Progenitor cell of endocrine pancreas (in vitro differentiated cells): ENCODE measurements around the gene RIMBP2. TPM values are rescaled to one million over a fixed set of nuclear protein-coding genes. Genes with fewer than 3 reads are reported as not detected.

Experiments used
- DNase-seq: peaks from one replicate; pipeline ENCODE4 v3.0.0; 2021; ENCODE audit warnings: low spot score; ENCODE audit not compliant: unreplicated experiment
- H3K27ac Mint-ChIP-seq: 2 replicates; pipeline ENCODE4 v1.8.0; 2021; ENCODE audit warnings: mild to moderate bottlenecking, moderate library complexity, mixed read lengths
- H3K27me3 Mint-ChIP-seq: 2 replicates; pipeline ENCODE4 v1.8.0; 2021; ENCODE audit warnings: mixed read lengths
- H3K36me3 Mint-ChIP-seq: 2 replicates; pipeline ENCODE4 v1.8.0; 2022; ENCODE audit warnings: mixed read lengths; ENCODE audit not compliant: insufficient read depth
- H3K4me1 Mint-ChIP-seq: 2 replicates; pipeline ENCODE4 v1.8.0; 2021; ENCODE audit warnings: low read depth, mixed read lengths
- H3K4me3 Mint-ChIP-seq: 2 replicates; pipeline ENCODE4 v1.8.0; 2021; ENCODE audit warnings: low read depth, mild to moderate bottlenecking, moderate library complexity, mixed read lengths
- H3K9me3 Mint-ChIP-seq: 2 replicates; pipeline ENCODE4 v1.8.0; 2021; ENCODE audit warnings: low read depth, mixed read lengths
- CTCF ChIP-seq: fragments of 200-600 bp; sonication (generic); IDR thresholded peaks from one replicate; pipeline ENCODE4 v1.5.0; 2021; ENCODE audit warnings: antibody characterized with exemption, mild to moderate bottlenecking; ENCODE audit not compliant: unreplicated experiment
- total RNA-seq: library from RNA; stranded (reverse); gene quantifications from 2 replicates; pipeline ENCODE4 v1.2.1, GENCODE V29; 2021

RIMBP2 gene
- total RNA-seq, 1 donor from 2014 or later: 31.6 TPM

- H3K36me3 Mint-ChIP-seq: no peaks in the 10 kb centered on the region
- no peak for TF ChIP-seq CTCF
- no peak overlapping the region for H3K4me3 Mint-ChIP-seq
- H3K27me3 Mint-ChIP-seq: peaks cover 10% of the 10 kb centered on the region
- H3K27ac Mint-ChIP-seq: no peak overlapping the region
- no peaks in the 10 kb centered on the region for H3K4me1 Mint-ChIP-seq
- no peak for DNase-seq
- no peaks in the 10 kb centered on the region for H3K9me3 Mint-ChIP-seq
Measured at GRCh38 chr12:130504110-130504839, 211.8 kb downstream of the RIMBP2 start.

DNA sequence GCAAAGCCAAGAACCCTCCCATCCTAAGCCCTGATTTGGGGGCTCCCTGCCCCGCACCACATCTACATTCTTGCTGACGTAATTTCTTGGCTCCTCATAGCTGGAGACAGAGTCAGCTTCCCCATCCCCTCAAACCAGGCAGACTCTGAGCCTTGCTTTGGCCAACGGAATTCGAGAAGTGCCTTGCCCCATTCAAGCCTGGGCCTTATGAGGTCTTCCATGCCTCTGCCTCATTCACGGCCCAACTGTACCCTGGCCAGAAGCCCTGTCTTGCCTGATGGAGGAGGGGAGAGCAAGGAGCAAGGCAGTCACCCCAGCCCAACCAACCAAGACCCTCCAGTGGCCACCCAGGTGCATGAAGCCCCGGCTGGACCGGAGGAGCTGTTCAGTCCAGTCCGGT, 214.3 kb downstream of the RIMBP2 start:
- Mint-ChIP-seq H3K36me3 (no peaks in the 10 kb centered on the region), H3K27me3 (peaks cover 8% of the 10 kb centered on the region), H3K9me3 (no peaks in the 10 kb centered on the region), H3K4me1 (no peaks in the 10 kb centered on the region), H3K27ac (no peak overlapping the region), H3K4me3 (no peak overlapping the region)
- no peak for DNase-seq
- no peak for TF ChIP-seq CTCF

DNA sequence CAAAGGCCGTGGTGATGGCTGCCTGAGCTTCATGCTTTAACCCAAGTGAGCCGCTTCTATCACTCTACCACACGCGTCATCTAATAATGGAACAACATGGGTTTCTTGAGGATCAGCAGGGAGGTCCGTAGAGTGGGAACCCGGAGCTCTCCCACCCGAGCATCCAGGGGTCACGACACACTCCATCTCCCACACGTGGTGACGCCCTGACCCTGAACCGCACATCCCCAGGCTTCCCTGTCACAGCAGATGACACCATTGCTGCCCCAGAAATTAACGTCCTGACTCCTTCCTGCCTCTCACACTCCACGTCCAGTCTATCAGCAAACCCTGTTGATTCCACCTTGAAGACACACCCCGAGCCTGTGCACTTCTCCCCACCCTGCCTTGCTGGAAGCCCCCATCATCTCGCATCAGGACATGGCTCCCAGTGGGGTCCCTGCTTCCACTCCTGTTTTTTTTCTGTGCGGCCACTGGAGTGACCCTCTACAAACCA, 215.2 kb downstream of the RIMBP2 start:
- no peak for TF ChIP-seq CTCF
- H3K4me3 Mint-ChIP-seq: no peak overlapping the region
- H3K9me3 Mint-ChIP-seq: no peaks in the 10 kb centered on the region
- no peak for DNase-seq
- H3K4me1 Mint-ChIP-seq: no peaks in the 10 kb centered on the region
- no peaks in the 10 kb centered on the region for H3K36me3 Mint-ChIP-seq
- peaks cover 4% of the 10 kb centered on the region for H3K27me3 Mint-ChIP-seq
- no peak overlapping the region for H3K27ac Mint-ChIP-seq

- H3K27ac Mint-ChIP-seq: no peak overlapping the region
- H3K4me1 Mint-ChIP-seq: no peaks in the 10 kb centered on the region
- TF ChIP-seq CTCF: no peak
- H3K36me3 Mint-ChIP-seq: no peaks in the 10 kb centered on the region
- no peak for DNase-seq
- no peak overlapping the region for H3K4me3 Mint-ChIP-seq
- peaks cover 4% of the 10 kb centered on the region for H3K27me3 Mint-ChIP-seq
- H3K9me3 Mint-ChIP-seq: no peaks in the 10 kb centered on the region
Measured at GRCh38 chr12:130499474-130499873, 216.6 kb downstream of the RIMBP2 start.

- no peaks in the 10 kb centered on the region for H3K36me3 Mint-ChIP-seq
- no peaks in the 10 kb centered on the region for H3K9me3 Mint-ChIP-seq
- H3K27ac Mint-ChIP-seq: no peak overlapping the region
- DNase-seq: no peak
- TF ChIP-seq CTCF: no peak
- no peak overlapping the region for H3K4me3 Mint-ChIP-seq
- no peaks in the 10 kb centered on the region for H3K4me1 Mint-ChIP-seq
- peaks cover 4% of the 10 kb centered on the region for H3K27me3 Mint-ChIP-seq
Measured at GRCh38 chr12:130498589-130499385, 217.3 kb downstream of the RIMBP2 start.
